C4-2B (cell line): ENCODE measurements around the gene CECR2.

Source experiments
- ZFX ChIP-seq: fragments of 450-650 bp; IDR thresholded peaks from 2 replicates; pipeline ENCODE4 v1.6.1; 2017
- TF ChIP-seq, protein P1 (sequence below): fragments of 450-650 bp; conservative IDR thresholded peaks from 2 replicates; pipeline ENCODE4 v1.5.1; 2017; ENCODE audit warnings: mild to moderate bottlenecking

DNA sequence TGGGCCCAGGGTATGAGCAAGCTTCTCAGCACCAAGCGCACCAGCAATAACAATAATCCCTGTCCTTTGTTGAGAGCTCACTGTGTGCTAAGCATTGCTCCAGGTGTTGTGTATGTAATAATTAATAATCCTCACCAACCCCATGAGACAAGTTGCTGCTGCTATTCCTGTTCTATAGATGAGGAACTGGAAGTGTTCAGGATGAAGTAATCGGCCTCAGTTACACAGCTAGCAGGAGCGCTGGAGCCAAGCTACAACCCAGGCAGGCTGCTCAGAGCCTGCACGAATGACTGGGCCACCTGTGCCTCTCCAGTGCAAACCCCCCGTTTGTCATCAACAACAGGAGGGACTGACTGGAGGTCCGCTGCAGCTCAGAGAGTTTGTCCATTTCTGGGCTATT lies 35.2 kb upstream of the CECR2 start:
- TF ChIP-seq, protein P1, sequence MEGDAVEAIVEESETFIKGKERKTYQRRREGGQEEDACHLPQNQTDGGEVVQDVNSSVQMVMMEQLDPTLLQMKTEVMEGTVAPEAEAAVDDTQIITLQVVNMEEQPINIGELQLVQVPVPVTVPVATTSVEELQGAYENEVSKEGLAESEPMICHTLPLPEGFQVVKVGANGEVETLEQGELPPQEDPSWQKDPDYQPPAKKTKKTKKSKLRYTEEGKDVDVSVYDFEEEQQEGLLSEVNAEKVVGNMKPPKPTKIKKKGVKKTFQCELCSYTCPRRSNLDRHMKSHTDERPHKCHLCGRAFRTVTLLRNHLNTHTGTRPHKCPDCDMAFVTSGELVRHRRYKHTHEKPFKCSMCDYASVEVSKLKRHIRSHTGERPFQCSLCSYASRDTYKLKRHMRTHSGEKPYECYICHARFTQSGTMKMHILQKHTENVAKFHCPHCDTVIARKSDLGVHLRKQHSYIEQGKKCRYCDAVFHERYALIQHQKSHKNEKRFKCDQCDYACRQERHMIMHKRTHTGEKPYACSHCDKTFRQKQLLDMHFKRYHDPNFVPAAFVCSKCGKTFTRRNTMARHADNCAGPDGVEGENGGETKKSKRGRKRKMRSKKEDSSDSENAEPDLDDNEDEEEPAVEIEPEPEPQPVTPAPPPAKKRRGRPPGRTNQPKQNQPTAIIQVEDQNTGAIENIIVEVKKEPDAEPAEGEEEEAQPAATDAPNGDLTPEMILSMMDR: no peak
- no peak for TF ChIP-seq ZFX
